Fibroblast of skin of left biceps (primary cell): Measurements from ENCODE around the gene TNFSF8.
A peak's percentile ranks its signal among the peaks of the same experiment; 100 is the strongest.

Source experiments
- DNase-seq, 2 experiments: peaks; one replicate each; pipeline ENCODE4 v3.0.0-alpha.2; 2013; ENCODE audit warnings: low read depth in 2 of 2

TNFSF8 gene

DNA sequence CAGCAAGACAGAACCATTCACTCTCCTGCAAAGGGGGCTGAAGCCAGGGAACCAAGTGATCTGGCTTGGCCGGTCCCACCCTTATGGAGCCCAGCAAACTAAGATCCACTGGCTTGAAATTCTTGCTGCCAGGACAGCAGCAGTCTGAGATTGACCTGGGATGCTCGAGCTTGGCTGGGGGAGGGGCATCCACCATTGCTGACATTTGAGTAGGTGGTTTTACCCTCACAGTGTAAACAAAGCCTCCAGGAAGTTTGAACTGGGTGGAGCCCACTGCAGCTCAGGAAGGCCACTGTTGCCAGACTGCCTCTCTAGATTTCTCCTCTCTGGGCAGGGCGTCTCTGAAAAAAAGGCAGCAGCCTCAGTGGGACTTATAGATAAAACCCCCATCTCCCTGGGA lies 60.5 kb downstream of the TNFSF8 start:
- no peak for DNase-seq

DNA sequence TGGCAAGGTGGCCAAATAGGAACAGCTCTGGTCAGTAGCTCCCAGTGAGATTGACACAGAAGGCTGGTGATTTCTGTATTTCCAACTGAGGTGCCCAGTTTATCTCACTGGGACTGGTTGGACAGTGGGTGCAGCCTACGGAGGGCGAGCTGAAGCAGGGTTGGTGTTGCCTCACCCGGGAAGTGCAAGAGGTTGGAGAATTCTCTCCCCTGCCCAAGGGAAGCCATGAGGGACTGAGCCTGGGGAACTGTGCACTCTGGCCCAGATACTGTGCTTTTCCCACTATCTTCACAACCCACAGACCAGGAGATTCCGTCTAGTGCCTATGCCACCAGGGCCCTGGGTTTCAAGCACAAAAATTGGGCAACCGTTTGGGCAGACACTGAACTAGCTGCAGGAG lies 61.0 kb downstream of the TNFSF8 start:
- no peak for DNase-seq

- DNase-seq: no peak
Observed at GRCh38 chr9:114867327-114867726, 63.1 kb downstream of the TNFSF8 start.

DNA sequence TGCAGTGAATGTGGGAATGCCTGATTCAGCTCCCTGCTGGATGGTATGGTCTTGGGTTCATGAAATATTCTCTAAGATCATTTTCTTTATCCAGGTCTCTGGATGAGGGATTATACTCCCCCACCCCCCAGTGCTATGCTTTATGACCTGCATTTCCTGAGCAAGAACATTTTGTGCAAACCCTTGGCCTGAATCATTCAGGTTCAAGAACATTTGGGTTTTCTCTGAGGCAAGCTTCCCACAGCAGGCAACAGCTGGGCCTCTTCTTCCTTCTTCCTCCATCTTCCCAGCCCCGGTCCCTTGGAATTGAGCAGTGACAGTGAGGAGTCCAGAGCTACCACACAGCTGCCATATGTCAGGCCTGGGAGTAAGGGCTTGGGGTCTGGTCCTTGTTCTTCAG lies 65.9 kb downstream of the TNFSF8 start:
- no peak for DNase-seq

DNA sequence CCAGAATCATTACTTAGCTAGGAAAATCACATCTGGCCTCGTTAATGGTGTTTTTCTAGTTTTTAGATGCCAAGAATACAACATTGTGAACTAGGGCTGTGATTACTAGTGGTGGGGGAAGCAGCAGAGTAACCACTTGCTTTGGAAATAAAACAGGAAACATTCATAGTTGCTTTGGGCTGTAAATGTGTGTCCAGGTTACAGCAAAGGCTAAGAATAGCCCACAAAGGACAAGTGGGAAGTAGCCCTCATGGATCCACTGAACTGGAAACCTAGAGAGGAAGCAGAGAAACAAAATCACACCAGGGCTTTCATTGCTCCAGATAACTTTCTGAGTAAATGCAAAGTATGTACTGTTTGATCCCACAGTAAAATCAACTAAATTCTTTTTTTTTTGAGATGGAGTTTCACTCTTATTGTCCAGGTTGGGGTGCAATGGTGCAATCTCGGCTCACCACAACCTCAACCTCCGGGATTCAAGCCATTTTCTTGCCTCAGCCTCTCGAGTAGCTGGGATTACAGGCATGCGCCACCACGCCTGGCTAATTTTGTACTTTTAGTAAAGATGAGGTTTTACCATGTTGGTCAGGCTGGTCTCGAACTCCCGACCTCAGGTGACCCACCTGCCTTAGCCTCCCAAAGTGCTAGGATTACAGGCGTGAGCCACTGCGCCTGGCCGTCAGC lies 68.3 kb downstream of the TNFSF8 start:
- no peak for DNase-seq

- no peak for DNase-seq
Observed at GRCh38 chr9:114861273-114861672, 69.1 kb downstream of the TNFSF8 start.

DNA sequence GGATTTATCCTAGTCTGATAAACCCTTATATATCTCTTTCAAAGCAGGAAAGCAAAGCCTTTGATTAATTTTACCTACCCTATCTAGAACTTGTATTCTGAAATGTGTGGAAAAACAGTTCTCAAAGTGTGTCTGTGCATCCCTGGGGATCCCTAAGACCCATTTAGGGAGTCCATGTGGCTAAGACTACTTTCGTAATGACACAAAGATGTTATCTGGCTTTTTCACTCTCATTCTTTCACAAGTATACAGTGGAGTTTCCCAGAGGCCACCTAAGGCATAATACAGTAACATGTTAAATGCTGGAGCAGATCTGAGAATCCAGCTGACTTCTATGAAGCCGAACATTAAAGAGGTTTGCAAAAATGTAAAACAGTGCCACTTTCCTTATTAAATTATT lies 70.2 kb downstream of the TNFSF8 start:
- no peak for DNase-seq

DNA sequence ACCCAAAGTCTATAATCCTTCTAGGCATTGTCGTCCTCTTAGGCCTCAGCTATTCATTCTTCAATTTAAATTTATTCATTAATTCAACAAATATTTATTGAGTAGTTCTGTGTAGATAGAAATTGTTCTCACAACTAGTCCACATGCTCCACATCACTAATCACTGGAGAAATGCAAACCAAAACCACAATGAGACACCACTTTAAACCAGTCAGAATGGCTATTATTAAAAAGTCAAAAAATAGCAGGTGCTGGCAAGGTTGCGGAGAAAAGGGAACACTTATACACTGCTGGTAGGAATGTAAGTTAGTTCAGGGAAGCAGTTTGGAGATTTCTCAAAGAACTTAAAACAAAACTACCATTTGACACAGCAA lies 73.5 kb downstream of the TNFSF8 start:
- no peak for DNase-seq

DNA sequence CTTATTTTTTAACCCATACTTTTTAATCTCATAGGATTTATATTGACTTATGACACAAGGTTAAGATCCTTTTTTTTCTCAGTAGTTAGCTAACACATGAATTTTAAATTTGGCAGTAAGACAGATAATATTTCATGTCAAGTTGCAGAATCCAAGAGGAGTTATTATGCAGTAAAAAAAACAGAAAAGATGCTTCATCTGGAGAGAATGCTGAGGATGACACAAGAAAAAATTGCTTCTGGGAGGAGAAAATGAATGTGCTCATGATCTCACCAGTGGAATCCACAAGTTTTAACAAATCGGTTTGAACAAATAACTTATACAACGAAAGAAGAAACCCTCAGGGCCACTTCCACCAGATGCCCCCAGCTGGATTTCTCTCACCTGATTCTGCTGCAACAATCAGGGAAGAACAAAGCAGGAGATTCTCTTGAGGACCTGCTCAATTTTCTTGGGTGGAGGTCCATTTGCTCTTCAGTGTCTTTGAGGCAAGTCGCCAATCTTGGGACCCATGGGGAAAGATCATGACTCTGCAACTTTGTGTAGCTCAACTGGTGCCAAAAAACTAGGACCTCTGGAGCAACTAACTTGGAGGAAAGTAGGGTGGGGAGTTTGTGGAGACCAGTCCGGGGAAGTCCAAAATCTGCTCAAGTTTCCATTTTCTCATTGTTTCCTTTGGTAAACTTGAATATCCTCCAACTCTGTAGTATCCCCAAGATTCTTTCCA lies 74.0 kb downstream of the TNFSF8 start:
- DNase-seq: peak; percentile 86 to 89

- no peak for DNase-seq
Observed at GRCh38 chr9:114855488-114855887, 74.9 kb downstream of the TNFSF8 start.

GRCh38 chr9:114854736-114855355 lies 75.5 kb downstream of the TNFSF8 start:
- DNase-seq: no peak

GRCh38 chr9:114853071-114853855 lies 77.1 kb downstream of the TNFSF8 start:
- DNase-seq: no peak

DNA sequence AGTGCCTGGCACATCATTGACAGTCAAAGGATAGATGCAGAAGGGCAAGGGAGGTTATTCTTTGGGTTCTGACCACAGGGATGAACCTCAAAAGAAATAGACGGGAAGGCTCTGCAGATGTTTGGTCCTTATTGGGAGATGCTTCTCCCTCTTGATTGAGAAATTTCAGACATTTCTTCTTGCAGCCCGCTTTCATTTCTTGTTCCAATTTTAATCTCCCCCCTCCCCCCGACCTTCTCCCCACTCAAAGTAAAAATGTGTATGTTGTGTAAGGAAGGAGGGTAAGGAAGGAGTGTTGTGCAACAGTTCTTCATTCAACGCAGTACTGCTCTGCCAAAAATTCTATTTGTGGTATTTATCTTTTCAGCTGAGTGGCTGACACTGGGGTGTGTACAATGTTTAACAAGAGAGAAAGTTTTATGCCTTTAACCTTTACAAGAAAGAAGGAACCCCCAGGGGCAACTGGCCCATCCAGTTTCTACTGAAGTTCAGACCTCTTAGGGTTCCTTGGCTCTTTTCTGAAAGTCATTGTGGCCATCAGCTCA lies 78.3 kb downstream of the TNFSF8 start:
- DNase-seq: peak; percentile 92 to 93

DNA sequence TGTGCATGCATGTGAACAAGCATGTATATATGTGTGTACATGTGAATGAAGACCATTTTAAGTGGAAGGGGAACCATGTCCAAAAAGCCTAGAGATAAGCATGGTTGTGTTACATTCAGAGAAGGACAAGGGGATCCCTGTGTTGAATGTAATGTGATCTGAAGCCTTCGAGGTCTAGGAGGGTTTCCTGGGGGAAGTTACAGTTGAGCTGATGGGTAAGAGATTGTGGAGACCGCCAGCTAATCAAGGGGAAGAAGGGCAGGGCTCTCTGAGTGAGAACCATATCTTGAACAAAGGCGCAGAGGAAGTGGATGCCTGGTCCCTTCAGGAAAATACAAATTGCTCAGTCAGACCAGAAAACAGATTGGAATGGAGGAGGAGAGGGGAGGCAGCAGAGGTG lies 79.1 kb downstream of the TNFSF8 start:
- DNase-seq: no peak
